HepG2 (cell line): ENCODE results near the gene RAB5B.
"Not testable (repeated sequence)": the region's sequence is repeated elsewhere in the genome, so short reads cannot be mapped to it uniquely, and the experiment has no call there.

Experiments used
- ELF1 ChIP-seq: sonication (generic); formaldehyde crosslinking; IDR thresholded peaks from 2 replicates; pipeline ENCODE4 v1.4.0; 2020; ENCODE audit warnings: missing genetic modification reagents
- HMG20A ChIP-seq: IDR thresholded peaks from 2 replicates; pipeline ENCODE4 v1.6.1; 2016; ENCODE audit warnings: borderline replicate concordance
- JUNB ChIP-seq: sonication (generic); formaldehyde crosslinking; IDR thresholded peaks from 2 replicates; pipeline ENCODE4 v1.8.0; 2022; ENCODE audit warnings: missing genetic modification reagents, mild to moderate bottlenecking, borderline replicate concordance
- KDM5A ChIP-seq: fragments of 200-600 bp; sonication (generic); IDR thresholded peaks from 2 replicates; pipeline ENCODE4 v1.7.0; 2018; ENCODE audit warnings: antibody characterized with exemption, mild to moderate bottlenecking, low read length, borderline replicate concordance
- RELA ChIP-seq: sonication (generic); formaldehyde crosslinking; IDR thresholded peaks from 2 replicates; pipeline ENCODE4 v1.4.0; 2020; ENCODE audit warnings: missing genetic modification reagents
- TF ChIP-seq, protein P1 (sequence below): sonication (generic); formaldehyde crosslinking; IDR thresholded peaks from 2 replicates; pipeline ENCODE4 v1.5.0; 2020; ENCODE audit warnings: mild to moderate bottlenecking, missing genetic modification reagents, moderate library complexity
- TF ChIP-seq, protein P2 (sequence below): sonication (generic); formaldehyde crosslinking; conservative IDR thresholded peaks from 2 replicates; pipeline ENCODE4 v1.4.0; 2020; ENCODE audit warnings: missing genetic modification reagents

DNA sequence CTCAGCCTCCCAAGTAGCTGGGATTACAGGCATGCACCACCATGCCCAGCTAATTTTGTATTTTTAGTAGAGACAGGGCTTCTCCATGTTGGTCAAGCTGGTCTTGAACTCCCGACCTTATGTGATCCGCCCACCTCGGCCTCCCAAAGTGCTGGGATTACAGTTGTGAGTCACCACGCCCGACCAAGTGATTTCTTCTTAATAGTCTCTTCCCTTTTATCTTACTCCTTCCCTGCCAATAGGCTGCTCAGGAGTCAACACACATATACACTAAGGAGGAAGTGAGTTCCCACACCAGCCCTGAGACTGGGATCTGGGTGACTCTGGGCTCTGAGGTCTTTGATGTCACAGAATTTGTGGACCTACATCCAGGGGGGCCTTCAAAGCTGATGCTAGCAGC, 29.5 kb downstream of the RAB5B start:
- TF ChIP-seq, protein P1, sequence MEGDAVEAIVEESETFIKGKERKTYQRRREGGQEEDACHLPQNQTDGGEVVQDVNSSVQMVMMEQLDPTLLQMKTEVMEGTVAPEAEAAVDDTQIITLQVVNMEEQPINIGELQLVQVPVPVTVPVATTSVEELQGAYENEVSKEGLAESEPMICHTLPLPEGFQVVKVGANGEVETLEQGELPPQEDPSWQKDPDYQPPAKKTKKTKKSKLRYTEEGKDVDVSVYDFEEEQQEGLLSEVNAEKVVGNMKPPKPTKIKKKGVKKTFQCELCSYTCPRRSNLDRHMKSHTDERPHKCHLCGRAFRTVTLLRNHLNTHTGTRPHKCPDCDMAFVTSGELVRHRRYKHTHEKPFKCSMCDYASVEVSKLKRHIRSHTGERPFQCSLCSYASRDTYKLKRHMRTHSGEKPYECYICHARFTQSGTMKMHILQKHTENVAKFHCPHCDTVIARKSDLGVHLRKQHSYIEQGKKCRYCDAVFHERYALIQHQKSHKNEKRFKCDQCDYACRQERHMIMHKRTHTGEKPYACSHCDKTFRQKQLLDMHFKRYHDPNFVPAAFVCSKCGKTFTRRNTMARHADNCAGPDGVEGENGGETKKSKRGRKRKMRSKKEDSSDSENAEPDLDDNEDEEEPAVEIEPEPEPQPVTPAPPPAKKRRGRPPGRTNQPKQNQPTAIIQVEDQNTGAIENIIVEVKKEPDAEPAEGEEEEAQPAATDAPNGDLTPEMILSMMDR (CRISPR knock-in tag) = not testable (repeated sequence)
- TF ChIP-seq RELA (CRISPR knock-in tag); KDM5A; ELF1; JUNB (CRISPR knock-in tag); HMG20A (CRISPR knock-in tag): not testable (repeated sequence)
- TF ChIP-seq, protein P2, sequence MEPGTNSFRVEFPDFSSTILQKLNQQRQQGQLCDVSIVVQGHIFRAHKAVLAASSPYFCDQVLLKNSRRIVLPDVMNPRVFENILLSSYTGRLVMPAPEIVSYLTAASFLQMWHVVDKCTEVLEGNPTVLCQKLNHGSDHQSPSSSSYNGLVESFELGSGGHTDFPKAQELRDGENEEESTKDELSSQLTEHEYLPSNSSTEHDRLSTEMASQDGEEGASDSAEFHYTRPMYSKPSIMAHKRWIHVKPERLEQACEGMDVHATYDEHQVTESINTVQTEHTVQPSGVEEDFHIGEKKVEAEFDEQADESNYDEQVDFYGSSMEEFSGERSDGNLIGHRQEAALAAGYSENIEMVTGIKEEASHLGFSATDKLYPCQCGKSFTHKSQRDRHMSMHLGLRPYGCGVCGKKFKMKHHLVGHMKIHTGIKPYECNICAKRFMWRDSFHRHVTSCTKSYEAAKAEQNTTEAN = not testable (repeated sequence)
